Renal cortex interstitium (tissue), 11 donors: ENCODE data around the gene PLA2R1. TPM values are rescaled to one million over a fixed set of nuclear protein-coding genes. Genes with fewer than 3 reads are reported as not detected.

Experiments
- DNase-seq, 11 donors: peaks; one replicate each; pipeline ENCODE4 v3.0.0-alpha.2; 2013; ENCODE audit warnings: low read depth in 9 of 11, low spot score in 4 of 11; ENCODE audit errors: extremely low read depth in 1 of 11
- polyA plus RNA-seq, 3 donors: library from polyadenylated mRNA; unstranded; fragments of 120-200 nt; gene quantifications; one replicate each; pipeline ENCODE4 v1.2.1, GENCODE V29; 2013; ENCODE audit not compliant: insufficient read length in 3 of 3

The PLA2R1 gene
- polyA plus RNA-seq, 3 donors = 79.0 to 117 (median 82.1) TPM

DNA sequence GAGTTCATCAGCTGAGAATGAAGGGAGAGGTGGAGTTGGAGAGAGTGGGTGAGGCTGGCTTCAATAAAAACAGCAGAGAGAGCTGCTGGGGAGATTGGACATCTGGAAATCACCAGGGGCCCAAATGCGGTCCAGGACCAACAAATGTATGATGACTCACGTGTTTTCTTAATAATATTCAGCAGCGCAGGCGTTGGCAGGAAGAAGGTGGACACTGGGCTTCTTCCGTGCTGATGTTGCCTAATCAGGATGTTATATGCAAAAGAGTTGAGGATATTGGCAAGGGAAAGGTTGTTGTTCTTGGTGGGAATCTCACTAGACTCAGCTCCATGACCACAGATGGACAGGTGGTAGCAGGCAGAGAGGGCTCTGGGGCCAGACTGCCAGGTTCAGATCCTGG, 12.8 kb upstream of the PLA2R1 start:
- no peak for DNase-seq

DNA sequence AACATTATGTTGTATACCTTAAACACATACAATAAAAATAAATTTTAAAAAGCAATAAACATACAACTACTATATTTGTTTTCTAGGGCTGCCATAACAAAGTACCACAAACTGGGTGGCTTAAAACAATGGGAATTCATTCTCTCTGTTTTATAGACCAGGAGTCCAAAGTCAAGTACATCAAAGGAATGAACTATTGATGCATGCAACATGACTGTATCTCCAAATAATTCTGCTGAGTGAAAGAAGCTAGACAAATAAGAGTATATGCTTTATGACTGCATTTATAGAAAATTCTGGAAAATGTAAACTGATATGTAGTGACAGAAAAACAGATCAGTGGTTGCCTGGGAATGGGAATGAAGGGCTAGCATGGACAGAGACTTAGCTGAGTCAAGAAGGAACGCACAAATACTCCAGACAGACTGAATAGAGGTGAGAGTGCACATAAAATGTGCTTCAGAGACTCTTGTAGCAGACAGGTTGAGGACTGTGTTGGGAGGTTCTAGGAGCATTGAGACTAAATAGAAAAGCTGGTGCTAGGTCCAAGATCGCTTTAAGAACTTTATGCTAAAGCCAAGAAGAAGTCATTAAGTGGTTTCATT, 11.0 kb upstream of the PLA2R1 start:
- DNase-seq = no peak

GRCh38 chr2:160068906-160069305, 6.5 kb upstream of the PLA2R1 start:
- DNase-seq = no peak

- no peak for DNase-seq
Observed at GRCh38 chr2:160064916-160065315, 2.5 kb upstream of the PLA2R1 start.

GRCh38 chr2:160063879-160064612, 1.6 kb upstream of the PLA2R1 start:
- DNase-seq = no peak

DNA sequence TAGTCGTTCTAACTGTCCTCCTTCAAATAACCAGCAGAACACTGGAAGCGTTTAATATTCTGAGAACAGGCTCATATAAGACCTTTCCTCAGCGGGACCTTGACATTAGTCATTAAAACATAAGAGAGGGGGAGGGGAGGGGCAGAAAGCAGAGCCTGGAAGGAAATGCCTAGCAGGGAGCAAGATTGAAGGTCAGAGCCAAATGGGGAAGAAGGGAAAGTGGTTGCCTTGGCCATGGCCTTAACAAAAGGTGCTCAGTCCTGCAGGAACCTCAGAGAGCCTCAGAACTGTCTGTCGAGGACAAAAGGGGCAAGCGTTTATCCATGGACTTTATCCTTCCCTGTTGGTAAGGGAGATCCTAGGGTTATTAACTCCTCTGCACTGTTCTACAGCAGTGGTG, 856 bp upstream of the PLA2R1 start:
- no peak for DNase-seq

DNA sequence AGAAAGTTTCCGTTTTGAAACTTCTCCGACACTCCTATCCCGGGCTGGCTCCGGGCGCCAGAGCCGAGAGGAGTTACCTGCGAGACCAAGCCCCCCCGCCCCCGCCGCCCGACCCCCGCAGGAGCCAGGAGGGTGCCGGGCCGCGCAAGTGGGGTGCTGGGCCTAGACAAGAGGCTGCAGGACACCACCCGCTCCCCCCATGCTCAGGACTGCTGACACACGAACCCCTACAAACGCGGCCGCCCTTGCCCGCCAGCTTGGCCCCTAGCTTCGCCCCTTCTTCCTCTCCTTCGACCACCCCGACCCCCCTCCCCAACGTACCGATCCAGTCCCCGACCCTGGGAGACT, 497 bp downstream of the PLA2R1 start:
- no peak for DNase-seq

- no peak for DNase-seq
Observed at GRCh38 chr2:160061533-160061932, 882 bp downstream of the PLA2R1 start.

DNA sequence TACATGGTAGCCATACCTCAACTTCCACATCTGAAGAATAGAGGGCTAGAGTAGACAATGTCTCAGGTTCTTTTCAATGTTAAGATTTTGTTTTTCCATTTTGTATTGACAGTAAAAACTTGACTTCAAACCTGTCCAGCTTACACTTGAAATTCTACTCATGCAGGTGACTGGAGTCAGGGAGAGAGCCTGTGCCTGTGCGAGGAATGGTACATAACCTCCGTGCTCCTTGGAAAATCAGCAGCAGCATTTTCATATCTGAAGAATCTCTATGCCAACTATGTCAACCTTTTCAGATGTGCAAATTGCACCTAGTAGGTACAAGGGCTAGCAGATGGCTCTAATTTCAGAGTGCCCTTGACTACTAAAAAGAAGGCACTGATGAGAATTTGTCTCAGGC, 2.1 kb downstream of the PLA2R1 start:
- DNase-seq = no peak

DNA sequence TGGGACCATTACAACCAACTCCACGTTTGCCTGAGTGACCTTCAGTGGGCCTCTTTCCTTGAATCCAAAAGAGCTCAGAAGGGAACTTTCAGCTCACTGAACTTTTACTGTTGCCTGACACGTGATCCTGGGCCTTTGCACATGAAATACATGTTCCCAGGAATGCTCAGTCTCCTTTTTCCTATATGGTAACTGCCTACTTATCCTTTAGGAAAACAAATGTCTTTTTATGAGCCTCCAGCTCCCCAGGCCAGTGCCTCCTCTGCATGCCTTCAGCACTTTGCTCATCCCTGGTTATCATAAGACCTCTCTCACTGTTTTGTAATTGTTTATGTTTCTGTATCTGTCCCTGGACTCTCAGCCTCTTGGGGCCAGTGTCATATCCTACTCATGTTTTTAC, 5.1 kb downstream of the PLA2R1 start:
- DNase-seq = no peak

DNA sequence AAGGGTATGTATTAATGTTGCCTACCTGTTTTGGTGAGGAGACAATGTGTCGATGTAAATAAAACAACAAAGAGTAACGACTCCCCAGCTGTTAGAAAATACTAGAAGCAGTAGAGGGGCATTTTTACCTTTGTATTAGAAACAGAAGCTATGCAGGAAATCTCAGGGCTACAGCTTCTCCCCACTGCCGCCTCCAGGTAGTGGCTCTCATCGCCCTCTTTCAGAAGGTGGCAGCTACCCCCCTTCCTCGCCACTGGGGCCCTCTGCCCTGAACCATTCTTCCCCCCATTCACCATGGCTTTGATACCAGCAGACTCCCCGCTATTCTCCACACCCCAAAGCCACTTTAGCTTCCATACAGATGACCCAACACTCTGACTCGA, 6.7 kb downstream of the PLA2R1 start:
- no peak for DNase-seq

GRCh38 chr2:160054984-160055725, 7.3 kb downstream of the PLA2R1 start:
- DNase-seq = peak in 6 of 11 donors; percentile 45 to 76 (median 57)

DNA sequence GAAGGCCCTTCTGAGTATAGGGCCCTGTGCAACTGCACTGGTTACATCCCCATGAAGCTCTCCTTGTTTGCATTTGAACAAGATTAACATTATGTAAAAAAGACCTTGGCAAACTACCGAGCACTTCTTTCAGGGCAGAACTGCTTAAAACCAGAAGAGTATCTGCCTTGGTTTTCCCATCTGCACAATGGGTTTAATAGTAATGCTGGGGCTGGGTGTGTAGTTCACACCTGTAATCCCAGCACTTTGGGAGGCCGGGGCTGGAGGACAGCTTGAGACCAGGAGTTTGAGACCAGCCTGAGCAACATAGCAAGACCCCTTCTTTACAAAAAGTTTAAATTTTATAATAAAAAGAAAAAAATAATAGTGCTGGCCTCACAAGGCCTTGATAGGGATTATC, 8.5 kb downstream of the PLA2R1 start:
- DNase-seq = no peak

DNA sequence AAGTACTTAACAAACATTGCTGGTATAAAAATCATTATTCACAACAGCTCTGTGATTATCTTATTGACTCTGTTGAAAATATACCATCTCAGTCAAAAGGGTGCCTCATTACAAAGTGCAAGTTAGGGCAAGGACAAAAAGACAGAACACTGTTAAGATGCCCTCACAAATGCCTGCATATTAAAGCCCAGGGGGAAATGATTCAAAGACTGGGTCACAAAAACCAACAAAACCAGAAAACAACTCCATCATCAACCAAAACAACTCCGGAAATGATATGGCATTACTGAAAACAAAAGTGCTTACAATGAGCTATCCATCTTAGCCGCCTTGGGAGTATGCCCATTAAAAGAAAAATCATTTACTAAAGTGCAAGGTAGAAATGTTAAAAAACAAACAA, 9.9 kb downstream of the PLA2R1 start:
- no peak for DNase-seq

DNA sequence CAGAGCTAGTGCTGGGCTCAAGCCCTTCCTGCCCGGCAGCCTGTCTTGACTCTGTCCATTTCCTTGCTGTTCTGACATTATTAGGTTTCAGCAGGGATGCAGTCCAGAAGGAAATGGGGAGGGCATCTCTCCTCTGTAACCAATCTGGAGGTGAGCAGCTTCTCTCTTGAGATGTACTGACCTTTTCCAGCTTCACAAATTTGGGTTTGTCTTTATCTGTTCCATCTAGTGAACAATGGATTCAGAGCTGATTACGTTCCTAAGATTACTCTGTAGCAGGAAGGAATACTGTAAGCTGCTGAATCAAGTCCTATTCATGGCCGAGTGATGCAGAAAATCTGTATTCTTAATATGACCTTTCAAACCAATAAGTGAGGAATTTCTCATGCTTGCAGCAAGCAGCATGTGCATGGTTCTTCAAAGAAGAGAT, 11.0 kb downstream of the PLA2R1 start:
- no peak for DNase-seq

GRCh38 chr2:160050147-160050546, 12.3 kb downstream of the PLA2R1 start:
- DNase-seq = no peak

DNA sequence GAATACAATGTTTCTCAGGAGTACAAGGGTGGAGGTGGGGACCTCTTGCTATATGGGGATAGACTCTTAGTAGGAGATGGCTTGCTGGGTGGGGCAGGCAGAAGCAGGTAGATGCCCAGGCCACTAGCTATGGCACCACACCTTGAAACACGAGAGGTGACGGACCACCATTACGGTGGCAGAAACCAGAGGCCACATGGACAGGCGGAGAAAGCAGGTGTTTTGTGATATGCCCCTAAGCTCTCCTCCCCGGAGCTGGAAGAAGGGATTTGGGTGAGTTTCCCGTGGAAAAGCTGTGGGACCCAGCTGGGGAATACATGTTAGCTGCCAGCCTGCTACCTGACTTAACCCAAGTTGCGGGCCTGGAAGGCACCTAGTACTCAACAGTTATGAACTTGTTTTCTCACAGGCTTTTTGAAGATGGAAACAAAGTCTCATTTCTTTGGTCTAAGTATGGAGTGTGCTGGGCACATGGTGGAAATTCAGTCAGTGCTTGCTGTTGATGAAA, 16.7 kb downstream of the PLA2R1 start:
- DNase-seq = no peak

- no peak for DNase-seq
Observed at GRCh38 chr2:160044728-160045127, 17.7 kb downstream of the PLA2R1 start.

- DNase-seq = no peak
Observed at GRCh38 chr2:160043265-160043664, 19.1 kb downstream of the PLA2R1 start.

DNA sequence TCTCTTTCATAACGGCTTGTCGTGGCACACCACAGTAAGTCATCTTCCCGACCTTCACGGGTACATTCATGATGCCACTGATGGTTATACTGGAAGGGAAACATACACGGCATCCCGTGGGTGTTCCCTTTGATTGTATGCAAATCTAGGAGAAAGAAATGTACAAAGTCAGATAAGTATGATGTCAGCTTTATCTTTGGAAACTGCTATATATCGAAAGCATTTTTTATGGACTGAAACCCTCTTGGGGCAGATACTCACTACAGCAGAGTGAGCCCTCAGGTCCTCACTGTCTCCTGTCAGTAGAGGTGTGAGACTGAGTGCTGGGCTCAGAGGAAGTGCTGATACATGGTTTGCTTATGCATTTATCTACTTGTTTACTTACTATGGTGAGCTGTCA, 20.4 kb downstream of the PLA2R1 start:
- DNase-seq = no peak
